A549 treated with GW870086 at 1 μM for 4 hours (cell line): ENCODE measurements around the gene PLCB3. TPM values are rescaled to one million over a fixed set of nuclear protein-coding genes. Genes with fewer than 3 reads are reported as not detected.

Source experiments
- total RNA-seq: library from RNA; stranded (reverse); fragments of 200-300 nt; extraction: Qiagen RNA extraction; gene quantifications from 5 replicates; pipeline ENCODE4 v1.2.3, GENCODE V29; 2022; ENCODE audit warnings: low read depth

PLCB3 gene
- total RNA-seq, 1 experiment from 2014 or later: 23.1 TPM

DNA sequence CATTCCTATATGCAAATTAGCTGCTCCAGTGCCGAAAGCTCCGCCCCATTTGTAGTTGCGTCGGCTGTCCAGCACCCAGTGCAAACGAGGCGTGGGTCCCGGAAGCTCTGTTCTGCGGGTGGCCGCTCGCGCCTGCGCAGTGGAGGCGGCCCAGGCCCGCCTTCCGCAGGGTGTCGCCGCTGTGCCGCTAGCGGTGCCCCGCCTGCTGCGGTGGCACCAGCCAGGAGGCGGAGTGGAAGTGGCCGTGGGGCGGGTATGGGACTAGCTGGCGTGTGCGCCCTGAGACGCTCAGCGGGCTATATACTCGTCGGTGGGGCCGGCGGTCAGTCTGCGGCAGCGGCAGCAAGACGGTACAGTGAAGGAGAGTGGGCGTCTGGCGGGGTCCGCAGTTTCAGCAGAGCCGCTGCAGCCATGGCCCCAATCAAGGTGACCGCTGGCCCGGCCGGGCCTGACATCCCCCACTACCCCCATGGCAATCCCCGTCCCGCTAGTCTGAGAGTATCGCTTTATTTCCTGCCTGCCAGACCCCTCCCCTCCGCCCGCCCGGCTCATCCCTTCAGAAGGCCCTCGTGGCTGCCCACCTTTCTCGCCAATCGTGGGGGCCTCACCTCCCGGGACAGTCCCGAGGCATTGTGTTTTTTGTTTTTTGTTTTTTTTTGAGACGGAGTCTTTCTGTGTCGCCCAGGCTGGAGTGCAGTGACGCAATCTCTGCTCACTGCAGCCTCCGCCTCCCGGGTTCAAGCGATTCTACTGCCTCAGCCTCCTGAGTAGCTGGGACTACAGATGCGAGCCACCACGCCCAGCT is 66.8 kb downstream of the PLCB3 start, which contains the start of gene PRDX5:
PRDX5 (plus strand) TSS at position 161 of the 805 bp plus-strand sequence; CDS start at position 256, 95 bp downstream.

Other genes with a start within 250 kb of the PLCB3 start
- gene FLRT1, start 215.6 kb upstream of the PLCB3 start, total RNA-seq: 0.03 to 0.09 TPM (median 0.05 TPM) in 4 of 5 replicates, not detected in the other
- 8.8 to 15.6 TPM (median 13.6 TPM) in 5 replicates for gene MACROD1, start 85.4 kb upstream of the PLCB3 start, total RNA-seq
- 226 to 259 TPM (median 251 TPM) in 5 replicates for gene STIP1, start 65.4 kb upstream of the PLCB3 start, total RNA-seq
- 0.64 to 3.3 TPM (median 1.0 TPM) in 5 replicates for gene FERMT3, start 44.8 kb upstream of the PLCB3 start, total RNA-seq
- gene TRPT1, start 25.3 kb upstream of the PLCB3 start, total RNA-seq: 18.9 to 30.4 TPM (median 26.2 TPM) in 5 replicates
- gene NUDT22, start 25.3 kb upstream of the PLCB3 start, total RNA-seq: 32.0 to 40.1 TPM (median 38.3 TPM) in 5 replicates
- 18.2 to 22.4 TPM (median 20.6 TPM) in 5 replicates for gene DNAJC4, start 21.0 kb upstream of the PLCB3 start, total RNA-seq
- gene VEGFB, start 16.9 kb upstream of the PLCB3 start, total RNA-seq: 33.8 to 57.4 TPM (median 46.0 TPM) in 5 replicates
- gene FKBP2, start 10.4 kb upstream of the PLCB3 start, total RNA-seq: 119 to 146 TPM (median 125 TPM) in 5 replicates
- gene PPP1R14B, start 4.6 kb upstream of the PLCB3 start, total RNA-seq: 224 to 393 TPM (median 363 TPM) in 5 replicates
- gene BAD, start 33.1 kb downstream of the PLCB3 start, total RNA-seq: 75.8 to 101 TPM (median 91.4 TPM) in 5 replicates
- gene GPR137, start 34.3 kb downstream of the PLCB3 start, total RNA-seq: 29.2 to 45.0 TPM (median 43.8 TPM) in 5 replicates
- gene KCNK4, start 39.8 kb downstream of the PLCB3 start, total RNA-seq: 0.10 TPM in 1 of 5 replicates, not detected in the others
- 1.2 to 3.8 TPM (median 2.4 TPM) in 5 replicates for gene CATSPERZ, start 48.8 kb downstream of the PLCB3 start, total RNA-seq
- 45.6 to 65.4 TPM (median 61.7 TPM) in 5 replicates for gene ESRRA, start 54.0 kb downstream of the PLCB3 start, total RNA-seq
- gene TRMT112, start 66.0 kb downstream of the PLCB3 start, total RNA-seq: 397 to 452 TPM (median 419 TPM) in 5 replicates
- gene PRDX5, start 66.6 kb downstream of the PLCB3 start, total RNA-seq: 390 to 487 TPM (median 447 TPM) in 5 replicates
- gene CCDC88B, start 88.7 kb downstream of the PLCB3 start, total RNA-seq: 10.0 to 12.0 TPM (median 10.1 TPM) in 5 replicates
- gene RPS6KA4, start 107.6 kb downstream of the PLCB3 start, total RNA-seq: 48.3 to 69.4 TPM (median 60.8 TPM) in 5 replicates